K562 (cell line): ENCODE data around the gene SORCS2.

Source experiments
- BCL6 ChIP-seq: fragments of 250-450 bp; sonication (Bioruptor Pico); IDR thresholded peaks from 2 replicates; pipeline ENCODE4 v1.4.0; 2020
- CTCF ChIP-seq, 3 experiments: IDR thresholded peaks in 2 of 3; conservative IDR thresholded peaks in 1 of 3; 2 replicates each; pipeline ENCODE4 v1.5.1; 2011 to 2012; ENCODE audit warnings: low read length in 3 of 3, mild to moderate bottlenecking in 3 of 3, control low read depth in 2 of 3, improper control_type of control experiment in 1 of 3, inconsistent platforms in 1 of 3, low read depth in 1 of 3, mixed read lengths in 1 of 3, moderate library complexity in 1 of 3; ENCODE audit not compliant: insufficient read depth in 2 of 3
- EHMT2 ChIP-seq: fragments of 450-650 bp; IDR thresholded peaks from 2 replicates; pipeline ENCODE4 v1.6.1; 2018; ENCODE audit warnings: antibody characterized with exemption
- EP300 ChIP-seq: IDR thresholded peaks from 2 replicates; pipeline ENCODE4 v1.6.1; 2012; ENCODE audit warnings: low read length, improper control_type of control experiment
- EZH2 ChIP-seq: IDR thresholded peaks from 2 replicates; pipeline ENCODE4 v1.6.1; 2012; ENCODE audit warnings: low read depth, mild to moderate bottlenecking, inconsistent platforms, low read length, borderline replicate concordance
- NFYB ChIP-seq: IDR thresholded peaks from 2 replicates; pipeline ENCODE4 v1.6.1; 2011; ENCODE audit warnings: mild to moderate bottlenecking, moderate library complexity; ENCODE audit not compliant: insufficient read length; ENCODE audit errors: extremely low read depth
- POLR3G ChIP-seq: IDR thresholded peaks from 2 replicates; pipeline ENCODE4 v1.6.1; 2011; ENCODE audit not compliant: insufficient read length, insufficient replicate concordance; ENCODE audit errors: extremely low read depth
- SMAD3 ChIP-seq: fragments of 450-650 bp; formaldehyde crosslinking; conservative IDR thresholded peaks from 2 replicates; pipeline ENCODE4 v1.4.0; 2020; ENCODE audit warnings: mild to moderate bottlenecking

DNA sequence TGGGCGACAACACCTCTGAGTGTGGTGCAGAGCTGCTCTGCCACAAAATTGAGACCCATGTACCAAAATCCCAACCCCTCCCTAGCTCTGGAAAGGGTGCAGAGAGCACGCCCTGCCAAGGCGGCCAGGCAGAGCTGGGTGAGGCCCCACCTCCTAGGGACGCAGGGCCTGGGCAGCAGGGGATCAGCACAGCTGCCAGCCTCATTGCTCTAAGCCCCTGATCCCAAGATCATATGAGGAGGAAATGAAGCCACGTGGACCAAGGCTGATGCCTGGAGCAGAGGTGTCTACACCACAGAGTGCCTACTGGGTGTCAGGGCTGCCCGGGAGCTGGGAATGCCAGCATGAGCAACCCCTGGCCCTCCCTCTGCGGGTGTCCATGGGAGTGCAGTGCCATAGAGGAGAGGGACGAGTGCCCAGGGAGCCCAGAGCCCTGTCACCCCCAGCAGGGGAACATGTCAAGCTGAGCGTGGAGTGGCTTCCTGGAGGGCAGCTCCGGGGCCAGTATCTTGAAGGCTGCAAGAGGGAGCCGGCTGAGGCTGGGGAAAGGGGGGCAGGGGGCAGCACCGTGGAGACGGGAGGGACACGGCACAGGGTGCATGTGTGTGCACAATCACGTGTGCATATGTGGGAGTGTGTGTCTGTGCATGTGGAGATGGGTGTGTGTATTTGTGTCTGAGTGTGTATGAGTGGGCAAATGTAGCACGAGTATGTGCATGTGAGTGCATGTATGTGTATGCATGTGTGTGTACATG lies 306.3 kb downstream of the SORCS2 start:
- TF ChIP-seq BCL6 (CRISPR knock-in tag), result no peak
- no peak for TF ChIP-seq EHMT2
- no peak for TF ChIP-seq POLR3G
- TF ChIP-seq EP300, result no peak
- TF ChIP-seq SMAD3 (CRISPR knock-in tag), result no peak
- no peak for TF ChIP-seq NFYB
- TF ChIP-seq EZH2, result no peak
- TF ChIP-seq CTCF (IDR thresholded peaks at IDR 0.05 in 2 of 3, conservative IDR thresholded peaks at IDR 0.05 in 1 of 3; ENCODE audit: insufficient read depth in 2 of 3, low read depth in 1 of 3, low read length in 3 of 3), result no peak
